SIG-M5 (cell line): ENCODE measurements around the gene DENND1A.
"Not testable (repeated sequence)": the region's sequence is repeated elsewhere in the genome, so short reads cannot be mapped to it uniquely, and the experiment has no call there.

Source experiments
- DNase-seq: peaks from one replicate; lab custom pipeline; 2025; lab: John Stamatoyannopoulos, UW

Gene DENND1A

DNA sequence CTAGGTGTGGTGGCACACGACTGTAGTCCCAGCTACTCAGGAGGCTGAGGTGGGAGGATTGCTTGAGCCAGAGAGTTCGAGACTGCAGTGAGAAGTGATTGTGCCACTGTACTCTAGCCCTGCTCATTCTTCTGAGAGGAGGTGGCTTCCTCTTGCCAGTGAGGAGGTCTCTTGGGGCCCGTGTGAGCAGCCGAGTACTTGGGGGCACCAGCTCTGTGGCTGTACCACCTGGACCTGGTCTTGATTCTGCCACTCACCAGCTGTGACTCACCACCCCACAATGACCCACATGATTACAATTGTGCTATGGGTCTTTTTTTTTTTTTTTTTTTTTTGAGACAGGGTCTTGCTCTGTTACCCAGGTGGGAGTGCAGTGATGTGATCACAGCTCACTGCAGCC lies 592.0 kb downstream of the DENND1A start:
- DNase-seq: no peak

DNA sequence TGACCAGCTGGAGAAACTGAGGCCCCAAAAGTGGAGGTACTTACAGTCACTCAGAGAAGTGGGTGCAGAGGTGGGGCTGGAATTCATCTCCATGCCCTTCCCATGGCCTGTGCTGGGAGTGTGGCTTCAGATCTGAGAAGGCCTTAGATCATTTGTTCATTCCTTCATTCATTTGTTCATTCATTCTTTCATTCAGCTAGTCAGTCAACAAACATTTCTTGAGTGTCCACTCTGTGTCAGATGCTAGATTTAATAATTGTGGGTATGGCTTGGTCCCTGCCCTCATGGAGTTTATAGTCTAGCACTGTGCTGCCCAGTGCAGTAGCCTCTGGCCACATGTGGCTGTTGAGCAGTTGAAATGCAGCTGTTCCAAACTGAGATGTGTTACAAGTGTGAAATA lies 593.0 kb downstream of the DENND1A start:
- no peak for DNase-seq

DNA sequence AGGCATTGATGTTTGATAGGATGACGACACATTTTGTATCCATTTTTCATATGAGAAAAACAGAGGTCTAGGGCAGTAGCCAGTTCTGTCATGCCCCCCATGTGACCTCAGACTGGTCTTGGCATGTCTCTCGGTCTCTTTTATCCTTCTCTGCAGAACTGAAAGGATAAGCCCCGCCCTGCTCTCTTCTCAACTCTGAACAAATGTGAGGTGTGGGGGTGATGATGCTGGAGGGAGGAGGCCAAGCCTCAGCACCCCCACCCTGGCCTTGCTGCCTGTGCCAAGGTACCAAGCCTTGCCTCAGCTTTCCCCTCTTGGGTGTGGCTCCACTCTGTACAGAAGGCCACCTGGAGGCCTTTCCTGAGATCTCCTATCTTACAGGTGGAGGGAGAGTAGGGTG lies 593.5 kb downstream of the DENND1A start:
- DNase-seq: no peak

DNA sequence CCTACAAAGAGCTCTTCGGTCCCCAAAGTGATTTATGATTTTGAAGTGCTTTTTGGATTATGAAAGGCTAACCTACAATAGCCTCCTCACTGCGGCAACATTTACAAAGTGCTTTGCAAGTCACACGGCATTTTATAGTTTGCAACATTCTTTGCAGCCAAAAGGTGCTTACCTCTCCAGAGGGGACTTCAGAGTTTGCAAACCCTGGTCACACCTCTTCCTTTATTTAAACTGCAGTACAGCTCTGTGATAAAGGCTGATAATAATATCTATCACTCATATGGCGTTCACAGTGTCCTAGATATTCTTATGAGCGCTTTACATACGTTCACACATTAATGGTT lies 594.0 kb downstream of the DENND1A start:
- DNase-seq: no peak

DNA sequence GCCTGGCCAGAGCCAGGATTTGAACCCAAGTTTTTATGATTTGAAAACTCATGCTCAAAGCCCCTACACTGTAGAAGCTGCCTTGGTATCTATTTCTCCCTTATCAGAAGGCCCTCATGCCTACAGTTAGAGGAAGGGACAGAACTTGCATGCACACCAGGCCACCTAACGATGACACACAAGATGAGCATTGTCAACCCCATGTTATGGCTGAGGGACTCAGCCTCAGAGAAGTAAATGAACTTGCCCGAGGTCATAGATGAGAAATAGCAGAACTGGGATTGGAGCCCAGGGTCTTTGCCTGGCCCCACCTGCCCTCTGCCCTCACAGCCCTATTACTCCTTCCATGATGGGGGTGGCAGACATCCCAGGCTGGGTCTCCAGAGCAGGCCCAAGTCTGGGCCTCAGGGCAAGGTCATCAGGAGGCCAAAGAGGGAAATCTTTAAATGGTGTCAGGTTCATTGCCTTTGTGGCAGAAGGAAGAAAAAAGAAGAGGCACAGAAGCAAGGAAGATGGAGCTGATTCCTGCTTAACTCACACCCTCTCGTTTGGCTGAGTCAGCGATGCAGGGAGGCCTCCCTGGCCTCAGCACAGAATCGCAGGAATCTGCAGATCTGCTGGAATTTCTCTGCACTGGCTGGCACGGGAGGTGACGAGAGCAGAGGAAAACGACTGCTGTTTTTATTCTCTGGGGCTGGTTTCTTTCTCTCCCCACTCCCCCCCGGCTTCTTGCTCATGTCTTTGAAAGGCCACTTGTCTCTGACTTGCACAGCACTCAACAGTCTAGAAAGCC lies 594.5 kb downstream of the DENND1A start:
- no peak for DNase-seq

DNA sequence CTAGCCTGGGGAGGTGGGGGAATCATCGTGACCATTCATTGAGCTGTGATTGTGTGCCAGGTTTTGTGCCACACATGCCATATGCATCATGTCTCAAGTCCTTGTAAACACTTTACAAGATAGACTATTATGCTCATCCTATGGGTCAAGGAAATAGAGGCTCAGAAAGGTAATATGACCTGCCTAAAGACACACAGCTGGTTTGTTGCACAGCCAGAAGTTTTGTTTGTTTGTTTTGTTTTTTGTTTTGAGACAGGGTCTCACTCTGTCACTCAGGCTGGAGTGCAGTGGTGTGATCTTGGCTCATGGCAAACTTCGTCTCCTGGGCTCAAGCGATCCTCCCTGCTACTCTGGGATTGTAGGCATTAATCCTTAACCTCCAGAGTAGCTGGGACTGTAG lies 595.3 kb downstream of the DENND1A start:
- no peak for DNase-seq

DNA sequence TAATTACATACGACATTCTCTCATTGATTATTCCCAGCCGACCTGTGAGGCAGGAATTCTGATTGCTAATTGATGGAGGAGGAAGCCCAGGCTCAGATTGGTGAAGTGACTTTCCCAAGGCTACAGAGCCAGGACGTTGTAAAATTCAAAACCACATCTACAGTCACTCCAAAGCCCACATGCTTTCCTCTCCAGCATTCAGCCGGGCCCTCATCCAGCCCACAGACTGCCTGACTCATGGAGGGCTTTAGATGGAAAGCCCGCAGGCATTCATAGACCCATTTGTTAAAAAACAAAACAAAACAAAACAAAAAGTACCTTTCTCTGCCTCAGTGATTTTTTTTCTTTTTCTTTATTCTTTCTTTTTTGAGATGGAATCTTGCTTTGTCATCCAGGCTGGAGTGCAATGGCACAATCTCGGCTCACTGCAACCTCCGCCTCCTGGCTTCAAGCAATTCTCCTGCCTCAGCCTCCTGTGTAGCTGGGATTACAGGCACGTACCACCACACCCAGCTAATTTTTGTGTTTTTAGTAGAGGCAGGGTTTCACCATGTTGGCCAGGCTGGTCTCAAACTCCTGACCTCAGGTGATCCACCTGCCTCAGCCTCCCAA lies 596.8 kb downstream of the DENND1A start:
- DNase-seq: not testable (repeated sequence)

DNA sequence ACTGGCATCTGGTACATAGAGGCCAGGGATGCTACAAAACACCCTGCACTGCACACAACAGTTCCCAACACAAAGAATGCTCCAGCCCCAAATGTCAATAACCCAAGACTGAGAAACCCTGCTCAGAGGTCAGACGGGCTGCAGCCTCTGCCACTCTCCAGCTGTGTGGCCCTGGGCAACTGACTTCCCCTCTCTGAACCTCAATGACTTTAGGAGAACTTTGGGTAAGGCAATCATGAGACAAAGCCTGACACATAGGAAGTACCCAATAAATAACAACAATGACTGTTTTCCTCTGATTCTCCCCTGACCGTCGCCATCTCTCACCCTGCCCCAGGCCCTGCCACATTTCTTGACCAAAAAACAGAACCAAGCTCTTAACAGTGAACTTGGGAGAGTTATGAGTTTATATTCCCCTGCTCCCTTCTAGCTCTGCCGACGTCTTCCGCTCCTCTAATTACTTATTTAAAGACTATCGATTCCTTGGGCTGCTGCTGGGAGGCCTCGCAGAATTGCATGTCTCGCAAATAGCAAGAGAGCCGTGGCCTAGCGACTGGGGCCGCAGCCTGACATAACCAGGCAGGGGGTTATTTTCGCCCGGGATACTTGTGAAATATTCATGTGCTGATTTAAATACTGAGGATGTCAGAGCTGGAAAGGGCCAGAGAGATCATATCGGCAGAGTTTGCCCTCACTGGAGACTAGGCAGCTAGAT lies 598.4 kb downstream of the DENND1A start:
- DNase-seq: no peak
